ENCODE data around the gene IFNE. TPM values are rescaled to one million over a fixed set of nuclear protein-coding genes. Genes with fewer than 3 reads are reported as not detected.

The IFNE gene
- total RNA-seq, 2 donors from 2014 or later: not detected

DNA sequence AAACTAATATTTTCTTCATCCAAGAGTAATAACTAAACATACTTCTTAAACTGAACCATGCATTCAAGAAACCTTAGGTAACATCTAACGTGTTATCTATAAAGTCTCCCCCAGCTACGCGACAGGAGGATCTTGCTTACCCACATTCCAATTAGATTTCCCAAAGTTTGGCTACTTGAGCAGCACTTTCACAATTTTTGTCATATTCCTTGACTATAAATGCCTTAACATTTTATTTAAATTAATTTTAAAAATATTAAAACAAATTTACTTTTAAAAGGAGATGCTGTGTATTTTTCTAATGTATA lies 25.3 kb upstream of the IFNE start:
- no peak overlapping the region for H3K4me3 ChIP-seq
- WGBS: 70% methylated on average over 3 of the region's 3 CpGs
- no peaks in the 10 kb centered on the region for H3K9me3 ChIP-seq
- intact Hi-C loops (cut with DNase I): no loop called here
- no peaks in the 10 kb centered on the region for H3K36me3 ChIP-seq
- no peak overlapping the region for H3K27ac ChIP-seq
- no peaks in the 10 kb centered on the region for H3K4me1 ChIP-seq (replicated peaks)
- H3K27me3 ChIP-seq (replicated peaks; ENCODE audit: insufficient read depth): no peaks in the 10 kb centered on the region
- no peak for TF ChIP-seq POLR2A (IDR thresholded peaks at IDR 0.05)
- TF ChIP-seq POLR2AphosphoS5 (IDR thresholded peaks at IDR 0.05): no peak
- TF ChIP-seq, protein P1, sequence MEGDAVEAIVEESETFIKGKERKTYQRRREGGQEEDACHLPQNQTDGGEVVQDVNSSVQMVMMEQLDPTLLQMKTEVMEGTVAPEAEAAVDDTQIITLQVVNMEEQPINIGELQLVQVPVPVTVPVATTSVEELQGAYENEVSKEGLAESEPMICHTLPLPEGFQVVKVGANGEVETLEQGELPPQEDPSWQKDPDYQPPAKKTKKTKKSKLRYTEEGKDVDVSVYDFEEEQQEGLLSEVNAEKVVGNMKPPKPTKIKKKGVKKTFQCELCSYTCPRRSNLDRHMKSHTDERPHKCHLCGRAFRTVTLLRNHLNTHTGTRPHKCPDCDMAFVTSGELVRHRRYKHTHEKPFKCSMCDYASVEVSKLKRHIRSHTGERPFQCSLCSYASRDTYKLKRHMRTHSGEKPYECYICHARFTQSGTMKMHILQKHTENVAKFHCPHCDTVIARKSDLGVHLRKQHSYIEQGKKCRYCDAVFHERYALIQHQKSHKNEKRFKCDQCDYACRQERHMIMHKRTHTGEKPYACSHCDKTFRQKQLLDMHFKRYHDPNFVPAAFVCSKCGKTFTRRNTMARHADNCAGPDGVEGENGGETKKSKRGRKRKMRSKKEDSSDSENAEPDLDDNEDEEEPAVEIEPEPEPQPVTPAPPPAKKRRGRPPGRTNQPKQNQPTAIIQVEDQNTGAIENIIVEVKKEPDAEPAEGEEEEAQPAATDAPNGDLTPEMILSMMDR (IDR thresholded peaks at IDR 0.05): no peak
- no peak for DNase-seq (ENCODE audit: low spot score)

DNA sequence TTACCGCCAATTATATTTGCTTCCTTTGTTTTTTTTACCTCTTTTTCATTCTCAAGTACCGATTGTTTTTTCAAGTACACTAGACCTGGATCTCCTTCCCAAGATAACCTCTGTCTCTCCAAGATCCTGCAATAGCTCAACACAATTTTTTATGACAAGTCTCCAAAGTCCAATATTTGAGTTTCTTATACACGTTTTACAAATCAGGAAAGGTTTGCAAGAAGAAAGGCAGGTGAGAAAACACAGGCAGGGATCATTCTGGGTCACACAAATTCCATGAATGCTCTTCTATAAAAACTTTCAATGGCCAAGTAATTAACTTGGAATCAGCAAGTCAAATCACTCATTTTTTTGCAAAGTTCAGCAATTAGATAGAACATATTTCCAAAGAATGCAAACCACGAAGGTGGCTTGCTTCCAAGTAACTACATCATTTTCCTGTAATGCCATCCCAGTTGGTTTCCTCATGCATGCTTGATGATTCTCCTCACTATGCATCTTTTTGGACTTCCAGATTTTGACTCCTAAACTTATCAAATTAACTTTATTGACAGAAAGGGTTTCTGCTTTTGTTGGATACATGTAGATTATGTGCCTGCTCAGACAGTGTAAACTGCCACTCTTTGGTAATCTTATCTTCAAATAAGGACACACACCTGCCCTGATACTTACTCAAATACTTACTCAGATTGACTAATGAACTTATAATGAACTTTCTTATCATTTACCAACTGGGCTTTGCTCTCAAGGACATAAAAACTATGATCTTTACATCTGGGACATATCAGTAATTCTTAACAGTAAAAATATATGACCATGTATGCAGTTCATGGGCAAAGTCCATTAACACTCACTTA lies 24.7 kb upstream of the IFNE start:
- H3K36me3 ChIP-seq: no peaks in the 10 kb centered on the region
- H3K9me3 ChIP-seq: no peaks in the 10 kb centered on the region
- no peak for TF ChIP-seq POLR2AphosphoS5 (IDR thresholded peaks at IDR 0.05)
- no peak overlapping the region for H3K4me3 ChIP-seq
- H3K4me1 ChIP-seq (replicated peaks): no peaks in the 10 kb centered on the region
- DNase-seq (ENCODE audit: low spot score): no peak
- H3K27me3 ChIP-seq (replicated peaks; ENCODE audit: insufficient read depth): no peaks in the 10 kb centered on the region
- no peak overlapping the region for H3K27ac ChIP-seq
- intact Hi-C loops (cut with DNase I): no loop called here
- WGBS: 45% methylated on average over 4 of the region's 4 CpGs

DNA sequence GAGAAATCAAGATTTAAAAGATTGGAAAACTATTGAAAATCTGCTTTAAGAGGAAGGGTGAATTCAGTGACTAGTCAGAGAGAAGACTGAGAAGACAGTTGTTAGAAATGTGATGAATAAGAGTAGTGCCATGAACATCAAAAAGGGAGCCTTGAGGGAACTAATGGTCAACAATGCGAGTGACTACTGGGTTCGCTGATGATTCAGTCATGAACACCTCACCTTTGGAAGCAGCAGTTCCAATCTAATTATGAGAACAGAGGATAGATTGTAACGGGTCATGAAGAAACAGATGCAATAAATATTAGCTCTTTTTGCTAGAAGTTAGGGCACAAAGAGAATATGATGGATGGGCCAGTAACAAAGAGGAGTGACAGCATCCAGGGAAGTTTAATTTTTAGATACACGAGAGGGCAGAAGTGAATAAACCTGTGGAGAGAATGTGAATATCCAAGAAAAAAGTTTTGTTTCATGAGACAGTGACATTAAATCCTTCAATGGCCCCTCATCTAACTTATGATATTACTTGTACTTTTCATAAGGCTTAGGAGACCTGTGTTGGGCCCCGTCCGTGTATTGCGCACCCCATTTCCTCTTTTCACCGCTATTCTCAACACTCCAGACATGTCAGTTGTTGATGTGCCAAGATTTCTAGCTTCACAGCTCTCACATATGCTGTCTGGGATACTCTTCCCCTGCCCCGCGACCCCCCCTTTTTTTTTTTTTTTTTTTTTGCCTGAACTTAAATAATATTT lies 23.5 kb upstream of the IFNE start:
- H3K27ac ChIP-seq: no peak overlapping the region
- no peak for DNase-seq (ENCODE audit: low spot score)
- TF ChIP-seq POLR2A (IDR thresholded peaks at IDR 0.05) (no peak), POLR2AphosphoS5 (IDR thresholded peaks at IDR 0.05) (no peak)
- TF ChIP-seq, protein P1 (IDR thresholded peaks at IDR 0.05): no peak
- H3K27me3 ChIP-seq (replicated peaks; ENCODE audit: insufficient read depth): no peaks in the 10 kb centered on the region
- WGBS: 84% methylated on average over 10 of the region's 10 CpGs
- intact Hi-C loops (cut with DNase I): no loop called here
- no peaks in the 10 kb centered on the region for H3K36me3 ChIP-seq
- no peak overlapping the region for H3K4me3 ChIP-seq
- no peaks in the 10 kb centered on the region for H3K9me3 ChIP-seq
- no peaks in the 10 kb centered on the region for H3K4me1 ChIP-seq (replicated peaks)

DNA sequence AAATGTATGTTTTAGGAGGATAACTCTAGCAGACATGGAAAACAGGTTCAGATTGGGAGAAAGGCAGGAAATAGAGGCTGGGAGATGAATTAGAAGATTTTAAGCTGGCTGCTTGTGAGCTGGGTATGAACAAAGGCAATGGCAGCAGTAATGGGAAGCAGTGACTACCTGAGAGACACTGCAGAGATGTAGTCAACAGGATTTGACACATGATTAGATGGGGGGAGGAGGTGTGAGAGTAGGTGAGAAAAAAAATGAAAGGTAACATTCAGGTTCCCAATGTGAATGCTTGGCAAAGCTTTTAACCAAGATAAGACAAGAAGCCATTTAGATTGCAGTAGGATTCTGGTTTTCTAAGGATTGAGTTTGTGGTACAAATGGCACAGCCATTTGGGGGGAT lies 22.8 kb upstream of the IFNE start:
- Histone ChIP-seq H3K4me1 (replicated peaks) (no peaks in the 10 kb centered on the region), H3K36me3 (no peaks in the 10 kb centered on the region), H3K27ac (no peak overlapping the region), H3K27me3 (replicated peaks; ENCODE audit: insufficient read depth) (no peaks in the 10 kb centered on the region), H3K9me3 (no peaks in the 10 kb centered on the region), H3K4me3 (no peak overlapping the region)
- TF ChIP-seq POLR2AphosphoS5 (IDR thresholded peaks at IDR 0.05) (no peak), POLR2A (IDR thresholded peaks at IDR 0.05) (no peak)
- TF ChIP-seq, protein P1 (IDR thresholded peaks at IDR 0.05): no peak
- intact Hi-C loops (cut with DNase I): no loop called here
- DNase-seq (ENCODE audit: low spot score): no peak

DNA sequence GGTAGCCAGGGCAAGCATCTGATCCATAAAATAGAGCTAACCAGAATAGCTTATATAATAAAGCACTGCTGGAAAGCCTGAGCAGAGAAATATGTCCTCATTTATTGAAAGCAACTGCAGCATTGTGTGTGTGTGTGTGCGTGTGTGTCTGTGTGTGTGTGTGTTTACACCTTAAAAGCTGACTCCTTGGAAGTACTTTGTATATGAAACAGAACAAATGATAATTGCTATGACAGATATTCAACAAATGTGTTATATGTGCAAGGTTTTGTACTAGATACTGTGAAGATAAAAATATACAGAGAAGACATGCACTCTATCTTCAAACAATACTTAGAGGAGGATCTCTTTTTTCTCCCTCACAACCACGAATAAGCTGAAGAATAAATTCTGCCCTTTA lies 22.0 kb upstream of the IFNE start:
- intact Hi-C loops (cut with DNase I): no loop called here
- TF ChIP-seq, protein P1 (IDR thresholded peaks at IDR 0.05): no peak
- TF ChIP-seq POLR2A (IDR thresholded peaks at IDR 0.05) (no peak), POLR2AphosphoS5 (IDR thresholded peaks at IDR 0.05) (no peak)
- H3K27ac ChIP-seq: no peak overlapping the region
- DNase-seq (ENCODE audit: low spot score): no peak
- no peaks in the 10 kb centered on the region for H3K36me3 ChIP-seq
- WGBS: 71% methylated on average over 2 of the region's 2 CpGs
- H3K27me3 ChIP-seq (replicated peaks; ENCODE audit: insufficient read depth): no peaks in the 10 kb centered on the region
- H3K4me1 ChIP-seq (replicated peaks): no peaks in the 10 kb centered on the region
- H3K4me3 ChIP-seq: no peak overlapping the region
- no peaks in the 10 kb centered on the region for H3K9me3 ChIP-seq
